HG03108 (cell line): ENCODE results near the gene IL23A.

Source experiments
- ATAC-seq: cut with Tn5 transposase; IDR thresholded peaks from one replicate; pipeline ENCODE4 v1.9.1; 2021; ENCODE audit warnings: moderate library complexity; ENCODE audit not compliant: unreplicated experiment

Gene IL23A

GRCh38 chr12:56359851-56360767 is 21.4 kb downstream of the IL23A start, which contains the start of gene STAT2:
Gene STAT2 (minus strand): TSS chr12:56360107. CDS start chr12:56356571, 3,536 bp downstream.
- ATAC-seq, result peak; percentile 94

GRCh38 chr12:56361487-56362129 is 22.9 kb downstream of the IL23A start:
- ATAC-seq, result no peak

DNA sequence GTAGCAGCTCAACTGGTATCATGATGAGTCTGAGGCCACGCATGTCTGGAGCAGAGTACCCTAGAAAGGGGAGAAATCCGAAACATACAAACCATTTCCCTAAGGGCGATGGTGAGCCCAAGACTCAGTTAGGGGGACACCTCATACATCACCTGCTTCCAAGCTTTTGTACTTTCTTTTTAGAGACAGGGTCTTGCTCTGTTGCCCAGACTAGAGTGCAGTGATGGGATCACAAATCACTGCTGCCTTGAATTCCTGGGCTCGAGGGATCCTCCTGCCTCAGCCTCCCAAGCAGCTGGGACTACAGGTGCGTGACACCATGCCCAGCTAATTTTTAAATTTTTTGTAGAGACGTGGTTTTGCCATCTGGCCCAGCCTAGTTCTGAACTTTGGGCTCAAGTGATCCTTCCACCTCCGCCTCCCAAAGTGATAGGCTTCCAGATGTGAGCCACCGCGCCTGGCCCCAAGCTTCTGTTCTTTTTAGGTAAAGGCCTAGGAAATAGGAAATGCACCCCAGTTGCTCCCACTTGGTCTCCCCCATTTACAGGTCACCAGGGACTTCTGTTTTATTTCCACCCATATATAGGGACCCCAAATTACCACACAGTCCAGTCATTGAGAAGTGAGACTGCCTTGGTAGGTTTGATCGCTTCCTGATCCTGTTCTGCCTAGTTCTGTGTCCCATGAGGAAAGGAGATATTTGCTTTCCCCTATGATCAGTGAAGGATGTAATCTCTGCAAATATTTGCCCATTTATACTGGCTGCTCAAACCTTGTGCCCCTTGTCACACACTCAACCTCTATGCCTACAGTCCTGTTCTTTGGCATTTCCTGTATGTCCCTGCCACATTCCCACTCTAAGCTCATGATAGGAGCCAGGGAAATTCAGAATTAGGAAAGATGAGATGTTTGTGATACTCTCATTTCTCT is 23.7 kb downstream of the IL23A start, which contains the start of gene APOF:
APOF (minus strand) TSS at position 728 of the 930 bp plus-strand sequence; CDS start at position 616, 112 bp downstream.
- ATAC-seq, result no peak

- no peak for ATAC-seq
These were observed 28.3 kb downstream of the IL23A start for GRCh38 chr12:56366948-56367347.

DNA sequence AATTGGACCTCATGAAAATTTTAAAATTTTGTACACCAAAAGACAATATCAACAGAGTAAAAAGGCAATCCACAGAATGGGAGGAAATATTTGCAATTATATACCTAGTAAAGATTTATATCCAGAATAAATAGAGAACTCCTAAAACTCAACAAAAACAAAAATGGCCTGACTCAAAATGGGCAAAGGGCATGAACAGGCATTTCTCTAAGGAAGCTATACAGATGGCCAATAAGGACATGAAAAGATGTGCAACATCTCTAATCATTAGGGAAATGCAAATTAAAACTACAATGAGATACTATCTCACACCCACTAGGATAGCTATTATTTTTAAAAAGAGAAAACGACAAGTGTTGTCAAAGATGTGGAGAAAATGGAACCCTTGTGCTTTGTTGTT is 34.8 kb downstream of the IL23A start:
- ATAC-seq, result no peak

GRCh38 chr12:56374726-56375597 is 36.3 kb downstream of the IL23A start:
- peak; percentile 34 for ATAC-seq

GRCh38 chr12:56375598-56376434 is 37.1 kb downstream of the IL23A start:
- ATAC-seq, result peak; percentile 59

DNA sequence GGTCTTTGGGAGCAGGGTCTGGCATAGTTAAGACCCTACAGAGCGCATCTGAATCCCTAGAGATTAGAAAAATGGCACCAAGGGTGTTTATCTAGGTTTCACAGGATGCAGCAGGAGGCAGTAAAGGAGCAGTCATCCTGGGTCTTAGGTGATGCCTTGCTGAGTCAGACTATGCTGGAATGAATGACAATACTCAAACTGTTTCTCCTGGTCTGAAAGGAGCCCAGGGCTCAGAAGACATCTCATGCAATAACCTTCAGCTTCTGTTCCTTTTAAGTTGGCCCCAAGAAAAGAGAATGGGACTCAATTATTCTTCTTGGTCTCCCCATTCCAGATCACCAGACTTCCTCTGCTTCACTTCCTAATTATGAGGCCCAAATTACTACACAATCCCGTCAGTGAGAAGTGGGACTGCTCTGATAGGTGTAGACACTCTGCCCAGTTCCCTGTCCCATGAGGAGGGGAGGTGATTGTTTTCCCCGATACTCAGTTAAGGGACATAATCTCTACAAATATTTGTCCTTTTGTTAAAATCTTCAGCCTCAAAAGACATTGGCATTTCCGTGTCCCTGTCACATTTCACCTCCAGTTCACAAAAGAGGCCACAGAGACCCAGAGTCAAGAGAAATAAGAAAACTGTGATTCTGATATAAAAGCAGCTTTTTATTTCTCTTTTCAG is 38.8 kb downstream of the IL23A start:
- ATAC-seq, result no peak

DNA sequence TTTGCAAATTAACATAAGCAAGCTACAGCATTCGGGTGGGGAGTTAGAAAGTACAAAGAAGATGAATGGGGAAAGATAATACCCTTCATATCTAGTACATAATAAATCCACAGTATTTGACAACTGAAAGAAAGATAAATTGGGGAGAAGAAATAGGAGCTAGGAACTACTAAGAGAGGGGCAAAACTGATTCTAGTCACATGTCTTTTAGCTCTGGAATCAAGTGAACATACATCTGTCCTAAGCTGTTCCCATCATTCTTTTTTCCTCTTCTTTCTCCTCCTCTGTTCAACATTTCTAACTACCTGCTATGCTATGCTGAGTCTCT is 39.3 kb downstream of the IL23A start:
- no peak for ATAC-seq

GRCh38 chr12:56382611-56383010 is 43.9 kb downstream of the IL23A start:
- ATAC-seq, result no peak

DNA sequence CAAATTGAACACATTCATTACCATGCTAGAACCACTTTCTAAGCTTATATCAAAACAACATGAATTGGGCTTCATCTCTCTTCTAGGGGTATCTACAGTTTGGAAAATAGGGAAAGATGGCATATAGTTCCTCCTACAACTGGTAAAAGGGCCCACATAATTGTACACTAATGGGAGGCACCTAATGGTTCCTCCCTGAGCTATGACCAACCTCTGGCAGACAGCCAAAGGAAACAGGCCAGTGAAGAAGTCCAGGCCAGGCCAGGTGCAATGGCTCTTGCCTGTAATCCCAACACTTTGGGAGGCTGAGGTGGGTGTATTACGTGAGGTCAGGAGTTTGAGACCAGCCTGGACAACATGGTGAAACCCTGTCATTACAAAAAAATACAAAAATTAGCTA is 47.2 kb downstream of the IL23A start:
- ATAC-seq, result no peak

GRCh38 chr12:56387152-56387736 is 48.6 kb downstream of the IL23A start:
- ATAC-seq, result no peak

DNA sequence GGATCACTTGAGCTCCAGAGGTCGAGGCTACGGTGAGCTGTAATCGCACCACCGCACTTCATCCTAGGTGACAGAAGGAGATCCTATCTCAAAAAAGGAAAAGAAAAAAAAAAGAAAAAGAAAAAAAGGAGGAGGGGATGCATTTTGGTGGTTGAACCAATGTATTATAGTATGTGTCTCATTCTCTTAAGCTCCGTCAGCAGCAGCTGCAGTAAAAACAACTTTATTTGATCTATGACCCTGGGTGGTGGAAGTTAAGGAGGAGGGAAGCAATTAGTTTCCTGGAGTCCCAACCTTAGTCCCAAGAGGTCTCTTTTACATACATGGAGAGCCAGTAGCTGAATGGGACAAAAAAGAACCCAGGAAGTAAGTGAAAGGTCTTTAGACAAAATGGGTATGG is 50.7 kb downstream of the IL23A start:
- no peak for ATAC-seq
